Activated naive CD8-positive, alpha-beta T cell (primary cell): ENCODE measurements around the gene RAD51B.

Experiments
- H3K27ac Mint-ChIP-seq: one replicate; pipeline ENCODE4 v1.8.0; 2021; ENCODE audit warnings: mixed read lengths
- H3K27me3 Mint-ChIP-seq: one replicate; pipeline ENCODE4 v1.8.0; 2021; ENCODE audit warnings: mixed read lengths
- H3K36me3 Mint-ChIP-seq: one replicate; pipeline ENCODE4 v1.8.0; 2021; ENCODE audit warnings: mixed read lengths
- H3K4me1 Mint-ChIP-seq: one replicate; pipeline ENCODE4 v1.8.0; 2021; ENCODE audit warnings: low read depth, mixed read lengths
- H3K4me3 Mint-ChIP-seq: one replicate; pipeline ENCODE4 v1.8.0; 2021; ENCODE audit warnings: mild to moderate bottlenecking, mixed read lengths
- H3K9me3 Mint-ChIP-seq: one replicate; pipeline ENCODE4 v1.8.0; 2021; ENCODE audit warnings: low read depth, mixed read lengths

The RAD51B gene

DNA sequence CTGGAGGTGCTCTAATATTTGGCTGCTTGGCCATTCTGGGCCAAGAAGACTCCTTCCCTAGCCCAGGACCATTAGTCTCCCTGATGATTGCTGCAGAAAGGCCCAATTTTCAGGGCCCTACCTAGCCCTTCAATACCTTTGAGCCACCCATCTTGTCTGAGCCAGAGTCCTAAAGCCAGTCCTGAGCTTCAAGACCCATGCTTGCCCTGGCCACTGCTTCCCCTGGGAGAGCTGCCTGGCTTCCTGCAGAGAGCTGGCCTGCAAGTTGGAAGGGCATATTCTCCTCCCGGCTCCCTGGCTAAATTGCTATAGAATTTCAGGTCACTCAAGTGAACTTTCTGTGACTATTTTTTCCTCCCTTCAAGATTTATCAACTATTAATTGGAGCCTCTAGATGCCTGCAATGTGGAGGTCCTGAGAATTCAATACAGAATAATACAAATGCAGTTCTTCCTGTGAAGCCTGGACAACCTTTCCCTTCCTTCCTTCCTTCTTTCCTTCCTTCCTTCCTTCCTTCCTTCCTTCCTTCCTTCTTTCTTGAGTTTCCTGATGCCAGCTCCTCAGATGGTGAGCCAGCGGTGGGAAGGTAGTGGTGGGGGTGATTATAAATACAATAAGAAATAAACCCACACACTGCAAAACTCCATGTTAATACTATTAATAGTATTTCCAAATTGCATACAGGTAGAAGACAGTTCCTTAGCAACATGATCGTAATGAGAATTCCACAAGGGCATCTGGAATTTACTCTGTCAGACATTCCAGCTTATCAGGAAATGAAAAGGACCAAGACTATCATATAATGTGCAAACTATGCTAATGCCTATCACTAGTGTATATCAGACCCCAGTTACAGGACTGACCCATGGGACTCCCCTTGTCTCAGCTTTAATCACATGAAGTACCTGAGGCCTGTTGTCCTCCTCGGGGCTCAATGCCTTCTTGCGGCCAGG lies 865.2 kb downstream of the RAD51B start:
- no peaks in the 10 kb centered on the region for H3K9me3 Mint-ChIP-seq
- peaks cover 70% of the 10 kb centered on the region for H3K4me1 Mint-ChIP-seq
- H3K4me3 Mint-ChIP-seq, result peak overlapping the region; percentile 59
- H3K27me3 Mint-ChIP-seq, result no peaks in the 10 kb centered on the region
- no peaks in the 10 kb centered on the region for H3K36me3 Mint-ChIP-seq
- peak overlapping the region; percentile 92 for H3K27ac Mint-ChIP-seq

DNA sequence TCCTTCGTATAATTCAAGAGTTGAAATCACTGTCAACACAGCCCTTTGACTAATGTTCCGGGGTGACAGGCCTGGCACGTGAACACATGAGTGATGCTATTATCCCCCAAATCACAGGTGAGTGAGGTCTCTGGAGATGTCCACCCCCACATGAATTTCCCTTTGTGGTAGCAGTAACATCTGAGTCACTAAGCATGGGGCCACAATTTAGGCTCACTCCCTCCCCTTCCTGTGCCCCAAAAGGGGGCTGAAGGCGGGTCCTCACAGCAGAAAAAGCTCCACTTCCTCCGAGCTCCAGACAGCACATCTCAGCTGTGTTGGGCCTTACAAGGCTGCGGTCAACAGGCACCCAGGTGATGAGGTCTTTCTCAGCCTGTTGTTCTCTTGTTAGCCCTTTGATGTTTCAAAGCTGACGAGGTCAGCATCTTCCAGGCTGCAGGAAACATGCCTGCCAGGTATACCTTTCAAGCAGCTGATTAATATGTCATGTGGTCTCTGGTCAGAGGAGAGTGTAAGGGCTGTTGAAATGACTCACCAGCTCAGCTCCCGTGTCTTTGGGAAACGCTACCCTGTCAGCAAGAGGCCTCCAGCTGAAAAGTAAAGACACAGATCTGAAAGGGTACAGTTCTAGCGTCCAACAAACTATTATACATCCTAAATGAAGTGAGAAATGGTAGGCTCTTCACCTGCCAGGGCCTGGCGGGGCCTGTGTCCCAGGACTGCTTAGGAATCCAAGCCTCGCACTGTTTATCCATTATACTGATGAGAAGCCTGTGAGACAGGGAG lies 866.0 kb downstream of the RAD51B start:
- Mint-ChIP-seq H3K4me3 (peak overlapping the region; percentile 59), H3K9me3 (no peaks in the 10 kb centered on the region), H3K27me3 (no peaks in the 10 kb centered on the region), H3K4me1 (peaks cover 68% of the 10 kb centered on the region), H3K27ac (peak overlapping the region; percentile 92), H3K36me3 (no peaks in the 10 kb centered on the region)

DNA sequence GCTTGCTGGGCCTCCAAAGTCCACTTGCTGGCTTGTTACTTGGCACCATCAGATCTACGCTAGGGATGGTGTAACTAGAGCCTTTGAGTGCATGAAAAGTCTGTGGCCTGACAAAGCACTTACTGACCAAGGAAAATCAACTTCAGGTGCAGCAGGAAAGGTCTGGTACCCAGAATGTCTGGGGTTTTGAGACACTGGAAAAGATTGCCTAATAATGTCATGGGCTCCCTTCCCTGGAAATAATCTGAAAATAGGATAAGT lies 866.6 kb downstream of the RAD51B start:
- Mint-ChIP-seq H3K4me3 (peak overlapping the region; percentile 59), H3K36me3 (no peaks in the 10 kb centered on the region), H3K4me1 (peaks cover 65% of the 10 kb centered on the region), H3K27me3 (no peaks in the 10 kb centered on the region), H3K9me3 (no peaks in the 10 kb centered on the region), H3K27ac (peak overlapping the region; percentile 92)

DNA sequence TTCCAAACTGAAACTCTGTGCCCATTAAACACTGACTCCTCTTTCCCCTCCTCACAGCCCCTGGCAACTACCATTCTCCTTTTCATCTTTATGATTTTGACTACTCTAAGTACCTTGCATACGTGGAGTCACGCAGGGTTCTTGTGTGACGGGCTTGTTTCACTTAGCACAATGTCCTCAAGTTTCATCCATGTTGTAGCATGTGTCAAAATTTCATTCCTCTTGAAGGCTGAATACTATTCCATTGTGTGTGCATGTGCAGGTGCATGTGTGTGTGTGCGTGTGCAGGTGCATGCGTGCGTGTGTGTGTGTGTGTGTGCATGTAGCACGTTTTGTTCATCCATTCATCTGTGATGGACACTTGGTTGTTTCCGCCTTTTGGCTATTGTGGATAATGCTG lies 867.1 kb downstream of the RAD51B start:
- no peak overlapping the region for H3K4me3 Mint-ChIP-seq
- peak overlapping the region; percentile 66 for H3K27ac Mint-ChIP-seq
- no peaks in the 10 kb centered on the region for H3K36me3 Mint-ChIP-seq
- H3K4me1 Mint-ChIP-seq, result peaks cover 59% of the 10 kb centered on the region
- no peaks in the 10 kb centered on the region for H3K27me3 Mint-ChIP-seq
- no peaks in the 10 kb centered on the region for H3K9me3 Mint-ChIP-seq

DNA sequence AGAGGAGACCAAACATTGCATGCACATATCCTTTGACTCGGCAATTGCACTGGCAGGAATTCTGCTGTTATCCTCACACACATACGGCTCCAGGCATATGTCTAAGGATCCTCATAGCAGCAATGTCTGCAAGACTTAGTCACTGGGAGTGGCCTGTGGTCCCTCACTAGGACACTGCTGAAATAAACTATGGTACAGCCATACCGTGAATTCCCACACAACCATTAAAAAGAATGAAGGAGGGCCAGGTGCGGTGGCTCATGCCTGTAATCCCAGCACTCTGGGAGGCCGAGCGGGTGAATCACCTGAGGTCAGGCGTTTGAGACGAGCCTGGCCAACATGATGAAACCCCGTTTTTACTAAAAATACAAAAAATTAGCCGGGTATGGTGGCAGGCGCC lies 868.2 kb downstream of the RAD51B start:
- no peak overlapping the region for H3K27ac Mint-ChIP-seq
- H3K4me1 Mint-ChIP-seq, result peaks cover 54% of the 10 kb centered on the region
- H3K36me3 Mint-ChIP-seq, result no peaks in the 10 kb centered on the region
- no peaks in the 10 kb centered on the region for H3K9me3 Mint-ChIP-seq
- no peak overlapping the region for H3K4me3 Mint-ChIP-seq
- no peaks in the 10 kb centered on the region for H3K27me3 Mint-ChIP-seq

DNA sequence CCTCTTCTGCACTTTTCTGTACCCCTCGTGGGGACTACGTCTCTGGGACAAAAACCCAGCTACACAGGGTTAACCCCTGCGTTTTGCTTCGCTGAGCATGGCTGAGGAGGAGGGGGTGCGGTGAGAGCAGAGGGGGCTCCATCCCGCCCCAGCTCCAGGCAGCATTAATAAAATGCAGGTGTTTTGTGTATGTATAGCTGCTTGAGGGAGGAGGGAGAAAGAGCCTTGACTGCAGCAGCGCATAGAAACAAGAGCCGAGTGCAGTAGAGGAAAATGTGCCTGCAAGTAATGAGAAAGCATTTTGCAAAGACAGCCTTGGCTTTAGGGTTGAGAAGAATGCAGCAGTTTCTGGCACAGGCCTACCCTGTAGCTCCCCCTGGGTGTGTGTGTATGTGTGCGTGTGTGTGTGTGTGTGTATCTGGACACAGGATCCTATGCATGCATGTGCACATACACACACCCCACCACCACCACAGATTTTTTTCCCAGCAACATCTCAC lies 869.3 kb downstream of the RAD51B start:
- H3K27me3 Mint-ChIP-seq, result no peaks in the 10 kb centered on the region
- peaks cover 44% of the 10 kb centered on the region for H3K4me1 Mint-ChIP-seq
- H3K36me3 Mint-ChIP-seq, result no peaks in the 10 kb centered on the region
- H3K27ac Mint-ChIP-seq, result peak overlapping the region; percentile 22
- no peak overlapping the region for H3K4me3 Mint-ChIP-seq
- no peaks in the 10 kb centered on the region for H3K9me3 Mint-ChIP-seq

DNA sequence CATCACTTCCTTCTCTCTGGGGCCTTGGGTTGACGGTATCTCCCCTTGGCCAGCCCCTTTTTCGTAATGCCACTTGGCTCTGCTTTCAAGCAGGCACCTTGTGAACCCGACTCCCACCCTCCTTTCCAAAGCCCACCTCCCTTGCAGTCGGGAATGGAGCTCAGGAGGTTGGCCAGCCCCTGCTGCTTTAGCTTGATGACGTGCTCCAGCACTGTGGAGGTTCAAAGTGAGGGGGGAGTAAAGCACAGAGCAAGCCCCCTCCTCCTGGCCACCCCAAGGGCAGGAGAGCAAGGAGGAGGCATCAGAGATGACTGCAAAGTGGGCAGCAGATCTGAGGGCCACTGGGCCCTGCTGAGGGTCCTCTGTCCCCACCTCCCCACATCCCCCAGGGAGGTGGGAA lies 869.9 kb downstream of the RAD51B start:
- Mint-ChIP-seq H3K9me3 (no peaks in the 10 kb centered on the region), H3K4me1 (peaks cover 38% of the 10 kb centered on the region), H3K36me3 (no peaks in the 10 kb centered on the region), H3K4me3 (no peak overlapping the region), H3K27me3 (no peaks in the 10 kb centered on the region), H3K27ac (no peak overlapping the region)

DNA sequence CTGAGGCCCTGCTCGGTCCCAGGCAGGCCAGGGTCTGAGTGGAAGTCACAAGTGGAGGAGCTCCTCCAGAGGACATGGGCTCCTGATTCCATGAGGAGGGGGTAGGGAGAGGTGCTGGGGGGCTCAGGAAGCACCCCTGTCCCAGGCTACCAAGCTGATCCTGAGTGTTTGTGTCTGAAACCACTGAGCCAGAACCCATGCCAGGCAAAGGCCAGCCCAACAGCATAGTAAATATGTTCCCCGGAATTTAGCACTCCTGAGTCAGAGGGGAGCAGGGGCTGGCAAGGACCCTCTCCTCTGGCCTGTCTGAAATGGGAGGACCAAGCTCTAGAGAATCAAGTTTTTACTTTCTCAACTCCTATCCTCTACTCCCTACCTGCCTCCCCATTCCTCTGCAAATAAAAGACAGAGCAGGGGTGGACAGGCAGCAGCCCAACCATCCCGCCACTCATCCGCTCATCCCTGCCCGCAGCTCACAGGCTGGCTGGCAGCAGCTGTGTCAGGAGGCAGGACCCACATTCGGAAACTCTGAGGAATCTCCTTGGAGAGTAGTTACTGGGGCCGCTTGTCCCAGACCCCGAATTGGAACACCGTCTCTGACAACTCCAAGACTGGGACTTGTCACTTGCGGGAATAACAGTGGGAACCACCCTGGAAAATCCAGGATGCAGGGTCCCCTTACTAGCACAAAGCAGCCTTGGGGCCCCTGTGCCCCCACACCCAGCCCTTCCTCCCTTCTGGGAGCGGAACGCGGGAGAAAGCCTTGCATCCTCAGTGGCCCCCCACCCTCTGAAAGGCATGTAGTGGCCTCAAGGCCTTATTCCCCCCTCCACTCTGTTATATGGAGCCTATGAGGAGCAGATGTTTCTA lies 870.7 kb downstream of the RAD51B start:
- Mint-ChIP-seq H3K36me3 (no peaks in the 10 kb centered on the region), H3K27me3 (no peaks in the 10 kb centered on the region), H3K4me1 (peaks cover 35% of the 10 kb centered on the region), H3K27ac (no peak overlapping the region), H3K4me3 (no peak overlapping the region), H3K9me3 (no peaks in the 10 kb centered on the region)

DNA sequence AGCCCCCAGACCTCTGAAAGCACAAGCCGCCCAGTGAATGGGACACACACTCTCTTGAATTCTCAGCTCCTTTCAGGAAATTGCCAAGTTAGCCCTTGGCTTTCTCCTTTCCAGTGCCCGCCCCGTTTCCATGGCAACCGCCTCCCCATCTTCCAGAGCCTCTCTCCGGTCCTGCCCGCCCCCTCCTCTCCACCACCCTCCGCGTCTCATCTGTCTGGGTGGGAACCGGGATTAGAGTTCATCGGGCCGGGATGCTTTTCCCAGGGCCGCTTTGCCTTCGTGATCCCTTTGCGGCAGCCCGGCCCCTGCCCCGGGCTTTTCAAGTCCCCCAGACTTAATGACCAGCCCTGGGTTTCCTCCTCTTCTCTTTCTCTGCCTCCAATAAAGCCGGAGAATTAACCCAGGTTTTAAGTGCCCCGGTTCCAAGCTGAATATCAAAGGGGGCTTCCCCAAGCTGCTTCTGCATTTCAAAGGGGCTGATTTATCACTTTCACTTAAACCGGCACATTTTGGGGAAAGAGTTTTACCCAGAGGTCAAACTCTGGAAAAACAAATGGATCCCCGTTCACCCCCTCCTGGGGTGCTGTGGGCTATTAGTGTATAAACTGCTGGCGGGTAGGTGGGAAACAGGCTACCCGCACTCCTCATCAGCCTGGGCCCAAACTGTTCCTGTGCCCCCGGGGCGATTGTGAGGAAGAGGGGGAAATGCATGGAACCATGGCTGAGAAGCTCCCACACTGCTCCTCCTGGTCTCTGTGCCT lies 871.6 kb downstream of the RAD51B start:
- Mint-ChIP-seq H3K27me3 (no peaks in the 10 kb centered on the region), H3K4me1 (peaks cover 34% of the 10 kb centered on the region), H3K36me3 (no peaks in the 10 kb centered on the region), H3K9me3 (no peaks in the 10 kb centered on the region), H3K27ac (no peak overlapping the region), H3K4me3 (no peak overlapping the region)

DNA sequence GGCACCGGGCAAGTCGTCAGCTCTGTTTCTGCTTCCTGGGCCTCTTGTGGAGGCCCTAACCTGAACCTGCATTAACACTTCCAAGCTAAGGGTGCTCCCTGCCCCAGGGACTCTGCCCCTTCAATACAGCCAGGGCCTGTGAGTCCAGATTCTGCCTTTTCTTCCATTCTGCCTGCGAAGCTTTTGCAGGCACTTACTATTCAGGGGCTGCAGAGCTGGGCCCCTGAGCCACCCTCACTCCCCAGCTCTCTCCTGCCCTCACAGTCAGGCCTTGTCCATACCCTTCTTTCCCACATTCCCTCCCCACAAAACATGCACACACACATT lies 872.2 kb downstream of the RAD51B start:
- H3K4me1 Mint-ChIP-seq, result peaks cover 29% of the 10 kb centered on the region
- H3K27ac Mint-ChIP-seq, result no peak overlapping the region
- no peaks in the 10 kb centered on the region for H3K36me3 Mint-ChIP-seq

DNA sequence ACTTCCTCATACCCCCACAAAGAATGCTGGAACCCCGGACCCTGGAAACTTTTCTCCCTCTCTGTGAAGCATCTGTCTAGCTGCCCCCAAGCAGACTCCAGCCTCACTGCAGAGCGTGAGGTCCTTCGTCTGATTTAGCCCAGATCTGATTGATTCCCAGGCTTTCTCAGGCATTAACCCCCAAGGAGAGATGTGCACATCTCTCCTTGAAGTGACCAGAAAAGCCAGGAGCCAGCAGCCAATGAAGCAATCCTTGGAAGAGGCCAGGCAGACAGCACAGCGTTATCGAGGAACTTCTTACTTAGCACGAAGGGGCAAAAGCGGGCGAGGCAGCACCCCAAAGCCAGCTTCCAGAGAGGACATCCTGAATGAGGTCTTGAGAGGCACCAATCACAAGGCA lies 872.6 kb downstream of the RAD51B start:
- Mint-ChIP-seq H3K36me3 (no peaks in the 10 kb centered on the region), H3K4me1 (peaks cover 26% of the 10 kb centered on the region), H3K9me3 (no peaks in the 10 kb centered on the region), H3K4me3 (no peak overlapping the region), H3K27me3 (no peaks in the 10 kb centered on the region), H3K27ac (no peak overlapping the region)

More for the DNA sequence above, 872.2 kb downstream of the RAD51B start:
- no peaks in the 10 kb centered on the region for H3K27me3 Mint-ChIP-seq
- no peaks in the 10 kb centered on the region for H3K9me3 Mint-ChIP-seq
- H3K4me3 Mint-ChIP-seq, result no peak overlapping the region

DNA sequence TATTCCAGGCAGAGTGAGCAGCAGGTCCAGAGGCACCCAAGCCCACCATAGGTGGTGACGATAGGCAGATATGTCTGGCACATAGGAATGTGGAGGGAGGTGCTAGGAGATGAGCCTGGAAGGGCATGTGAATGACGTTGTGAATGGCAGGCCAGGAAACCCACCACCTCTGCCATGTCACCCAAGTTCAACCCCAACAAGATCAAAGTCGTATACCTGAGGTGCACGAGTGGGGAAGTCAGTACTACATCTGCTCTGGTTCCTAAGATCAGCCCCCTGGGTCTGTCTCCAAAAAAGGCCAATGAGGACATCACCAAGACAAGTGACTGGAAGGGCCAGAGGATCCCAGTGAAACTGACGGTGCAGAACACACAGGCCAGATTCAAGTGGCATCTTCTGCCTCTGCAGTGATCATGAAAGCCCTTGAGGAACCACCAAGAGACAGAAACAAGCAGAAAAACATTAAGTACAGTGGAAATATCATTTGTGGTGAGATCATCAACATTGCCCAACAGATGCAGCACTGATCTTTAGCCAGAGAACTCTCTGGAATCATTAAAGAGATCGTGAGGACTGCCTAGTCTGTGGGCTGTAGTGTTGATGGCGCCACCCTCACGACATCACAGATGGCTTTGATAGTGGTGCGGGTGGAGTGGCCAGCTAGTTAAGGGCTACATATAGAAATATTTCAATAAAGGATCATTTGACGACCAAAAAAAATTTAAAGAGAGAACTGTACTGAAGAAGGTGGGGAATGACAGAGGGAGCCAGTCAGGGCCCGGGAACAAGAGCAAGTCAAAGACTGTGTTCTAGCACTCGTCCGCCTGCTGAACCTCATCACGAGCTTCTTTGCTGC lies 873.6 kb downstream of the RAD51B start:
- H3K9me3 Mint-ChIP-seq, result no peaks in the 10 kb centered on the region
- H3K4me3 Mint-ChIP-seq, result no peak overlapping the region
- no peaks in the 10 kb centered on the region for H3K36me3 Mint-ChIP-seq
- H3K27ac Mint-ChIP-seq, result no peak overlapping the region
- H3K27me3 Mint-ChIP-seq, result no peaks in the 10 kb centered on the region
- H3K4me1 Mint-ChIP-seq, result peaks cover 22% of the 10 kb centered on the region

DNA sequence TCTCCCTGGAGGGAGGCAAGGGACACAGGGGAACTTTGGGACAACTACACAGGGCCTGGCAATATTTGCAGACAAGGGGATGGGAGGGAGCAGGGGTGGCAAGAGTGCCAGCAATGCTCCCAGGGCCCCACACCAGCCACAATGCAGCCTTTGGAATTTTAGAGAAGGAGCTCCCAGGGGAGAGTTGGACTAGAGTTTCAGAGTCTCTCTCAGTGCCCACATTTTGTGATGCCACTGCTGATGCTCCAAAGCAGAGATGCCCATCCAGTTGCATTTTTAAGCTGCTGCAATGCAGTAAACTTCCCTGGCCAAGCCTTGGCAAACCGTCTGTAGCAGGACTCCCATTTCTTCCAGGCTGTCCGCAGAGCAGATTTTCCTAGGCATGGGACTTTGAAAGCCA lies 874.3 kb downstream of the RAD51B start:
- Mint-ChIP-seq H3K4me3 (no peak overlapping the region), H3K4me1 (peaks cover 20% of the 10 kb centered on the region), H3K27me3 (no peaks in the 10 kb centered on the region), H3K9me3 (no peaks in the 10 kb centered on the region), H3K36me3 (no peaks in the 10 kb centered on the region), H3K27ac (no peak overlapping the region)
